K562 (cell line): ENCODE measurements around the gene GPC1. TPM values are rescaled to one million over a fixed set of nuclear protein-coding genes. Genes with fewer than 3 reads are reported as not detected.

Source experiments
- ATAC-seq: fragments of 200-7000 bp; cut with Tn5 transposase; 3 replicates; pipeline ENCODE4 v1.9.1; 2020; ENCODE audit warnings: moderate library complexity
- BruUV-seq: library from RNA; stranded (reverse); fragments of 400-500 nt; replicated peaks from 2 replicates; lab custom pipeline; 2021; lab: Mats Ljungman, UMichigan
- CTCF ChIA-PET: fragments of 300-600 bp; formaldehyde crosslinking; extraction: SDS; loops from one replicate; lab custom pipeline; 2021; ENCODE audit warnings: low intra/inter-chr PET ratio; lab: Yijun Ruan, JAX
- POLR2A ChIA-PET: fragments of 300-600, 350-650 bp; sonication (Branson Sonifier 250); formaldehyde crosslinking; extraction: SDS; loops from one replicate; lab custom pipeline; 2021; ENCODE audit warnings: antibody characterized with exemption, inconsistent platforms; lab: Yijun Ruan, JAX
- DNase-seq, 4 experiments: peaks; one replicate each; pipeline versions ENCODE4 v3.0.0 to v3.0.0-alpha.2; 2011 to 2018; ENCODE audit warnings: low spot score in 3 of 4, mixed read lengths in 3 of 4; ENCODE audit errors: extremely low read depth in 1 of 4
- FAIRE-seq: peaks from 2 replicates; lab custom pipeline; 2011; peaks lifted over from hg19 to GRCh38; lab: Jason Lieb, UNC
- H2AFZ ChIP-seq: 2 replicates; pipeline ENCODE4 v1.6.0; 2011; ENCODE audit warnings: low read depth, low read length, control low read depth, inconsistent platforms
- H3K27ac ChIP-seq: fragments of 200-600 bp; 3 replicates; pipeline ENCODE4 v1.8.0; 2011; ENCODE audit warnings: low read depth, mild to moderate bottlenecking, control low read depth, inconsistent platforms, low read length, moderate library complexity, mixed read lengths; ENCODE audit errors: extremely low read depth
- H3K27me3 ChIP-seq, 2 experiments: fragments of 300-600 bp in 1 of 2; 2 replicates in 1 of 2; 3 replicates in 1 of 2; pipeline versions ENCODE4 v1.6.0 to v1.8.0; 2011; ENCODE audit warnings: inconsistent platforms in 2 of 2, low read length in 2 of 2, mild to moderate bottlenecking in 1 of 2, mixed read lengths in 1 of 2, moderate library complexity in 1 of 2; ENCODE audit not compliant: control insufficient read depth in 2 of 2, insufficient read depth in 2 of 2
- H3K36me3 ChIP-seq: fragments of 300-600 bp; 3 replicates; pipeline ENCODE4 v1.8.0; 2011; ENCODE audit warnings: mild to moderate bottlenecking, low read length, inconsistent platforms; ENCODE audit not compliant: control insufficient read depth, insufficient read depth
- H3K4me1 ChIP-seq, 2 experiments: fragments of 200-600 bp in 1 of 2; replicated peaks in 1 of 2; 2 replicates in 1 of 2; 3 replicates in 1 of 2; pipeline versions ENCODE4 v1.5.1 to v1.8.0; 2011; ENCODE audit warnings: inconsistent platforms in 2 of 2, low read length in 2 of 2, mild to moderate bottlenecking in 1 of 2, mixed read lengths in 1 of 2, moderate library complexity in 1 of 2; ENCODE audit not compliant: control insufficient read depth in 2 of 2, insufficient read depth in 2 of 2
- H3K4me2 ChIP-seq: 2 replicates; pipeline ENCODE4 v1.6.1; 2011; ENCODE audit warnings: low read length, control low read depth, inconsistent platforms, mixed read lengths; ENCODE audit not compliant: insufficient read depth
- H3K4me3 ChIP-seq: fragments of 200-600 bp; sonication (generic), shearing (Covaris generic); 2 replicates; pipeline ENCODE4 v1.5.1; 2016; ENCODE audit warnings: control low read depth, inconsistent platforms
- H3K79me2 ChIP-seq: fragments of 200-600 bp; 3 replicates; pipeline ENCODE4 v1.8.0; 2011; ENCODE audit warnings: low read length, inconsistent platforms; ENCODE audit not compliant: control insufficient read depth, insufficient read depth
- H3K9ac ChIP-seq, 2 experiments: 2 replicates each; pipeline versions ENCODE4 v1.6.0 to v1.6.1; 2011; ENCODE audit warnings: low read depth in 2 of 2, low read length in 2 of 2, control low read depth in 1 of 2, inconsistent platforms in 1 of 2, mild to moderate bottlenecking in 1 of 2, mixed read lengths in 1 of 2; ENCODE audit not compliant: insufficient read depth in 1 of 2
- H3K9me1 ChIP-seq: one replicate; pipeline ENCODE4 v1.6.0; 2011; ENCODE audit warnings: inconsistent platforms, mild to moderate bottlenecking, low read length, moderate library complexity; ENCODE audit not compliant: control insufficient read depth, insufficient read depth
- H3K9me3 ChIP-seq: replicated peaks from 2 replicates; pipeline ENCODE4 v1.5.1; 2011; ENCODE audit warnings: low read depth, low read length, inconsistent platforms; ENCODE audit not compliant: control insufficient read depth, insufficient read depth
- H4K20me1 ChIP-seq: replicated peaks from 2 replicates; pipeline ENCODE4 v1.6.1; 2011; ENCODE audit warnings: low read length, inconsistent platforms, mixed read lengths; ENCODE audit not compliant: control insufficient read depth, insufficient read depth
- CCNT2 ChIP-seq: IDR thresholded peaks from 2 replicates; pipeline ENCODE4 v1.6.1; 2011; ENCODE audit warnings: borderline replicate concordance, low read depth, mild to moderate bottlenecking, moderate library complexity, mixed read lengths, low read length; ENCODE audit not compliant: insufficient read length; ENCODE audit errors: extremely low read depth
- GABPB1 ChIP-seq: sonication (generic); formaldehyde crosslinking; IDR thresholded peaks from 2 replicates; pipeline ENCODE4 v1.8.0; 2022; ENCODE audit warnings: mild to moderate bottlenecking, missing genetic modification reagents
- HMG20A ChIP-seq: fragments of 450-650 bp; formaldehyde crosslinking; conservative IDR thresholded peaks from 2 replicates; pipeline ENCODE4 v1.4.0; 2020; ENCODE audit warnings: mild to moderate bottlenecking, mixed read lengths
- MECOM ChIP-seq: fragments of 250-450 bp; sonication (Bioruptor Pico); IDR thresholded peaks from 2 replicates; pipeline ENCODE4 v1.8.0; 2022; ENCODE audit warnings: inconsistent platforms
- MYC ChIP-seq, 2 experiments: fragments of 250-450 bp in 1 of 2; sonication (Bioruptor Pico) in 1 of 2; IDR thresholded peaks; 2 replicates each; pipeline versions ENCODE4 v1.5.1 to v1.6.1; 2012 to 2021; ENCODE audit warnings: low read depth in 2 of 2, borderline replicate concordance in 1 of 2, improper control_type of control experiment in 1 of 2, low read length in 1 of 2, mild to moderate bottlenecking in 1 of 2, moderate library complexity in 1 of 2
- MYNN ChIP-seq, 2 experiments: sonication (generic); formaldehyde crosslinking in 1 of 2; IDR thresholded peaks; 2 replicates each; pipeline versions ENCODE4 v1.5.0 to v1.6.1; 2016 to 2020; ENCODE audit warnings: antibody characterized with exemption in 1 of 2, missing genetic modification reagents in 1 of 2
- RFX7 ChIP-seq: fragments of 250-450 bp; sonication (Bioruptor Pico); IDR thresholded peaks from 2 replicates; pipeline ENCODE4 v1.5.1; 2021; ENCODE audit warnings: mild to moderate bottlenecking
- SIRT6 ChIP-seq: IDR thresholded peaks from one replicate; pipeline ENCODE4 v1.6.1; 2012; ENCODE audit warnings: low read depth, mild to moderate bottlenecking, control low read depth, inconsistent platforms, low read length, moderate library complexity
- ZC3H11A ChIP-seq: IDR thresholded peaks from 2 replicates; pipeline ENCODE4 v1.6.1; 2012; ENCODE audit warnings: low read depth, low read length, improper control_type of control experiment
- ZNF212 ChIP-seq: fragments of 450-650 bp; formaldehyde crosslinking; IDR thresholded peaks from 2 replicates; pipeline ENCODE4 v1.4.0; 2020; ENCODE audit warnings: mild to moderate bottlenecking
- ZNF316 ChIP-seq: fragments of 450-650 bp; IDR thresholded peaks from 2 replicates; pipeline ENCODE4 v1.6.1; 2016
- ZNF445 ChIP-seq: fragments of 250-450 bp; sonication (Bioruptor Pico); IDR thresholded peaks from 2 replicates; pipeline ENCODE4 v1.4.0; 2020; ENCODE audit warnings: low read depth, mild to moderate bottlenecking, moderate library complexity
- ZNF79 ChIP-seq: fragments of 250-450 bp; sonication (Bioruptor Pico); IDR thresholded peaks from 2 replicates; pipeline ENCODE4 v1.4.0; 2020; ENCODE audit warnings: low read depth, mild to moderate bottlenecking, moderate library complexity
- WGBS: fragments of 100-300 bp; shearing (Covaris generic); methylation state at CpG from one replicate; pipeline ENCODE4 v1.1.6; 2016; ENCODE audit warnings: low coverage, mixed read lengths; ENCODE audit not compliant: insufficient coverage; ENCODE audit errors: missing lambda C conversion rate; 5-methylcytosine and 5-hydroxymethylcytosine counted together
- in situ Hi-C: fragments of 300-500 bp; cut with MboI; formaldehyde crosslinking; loops from 4 replicates; pipeline ENCODE4 v1.15.0; 2018; ENCODE audit warnings: inconsistent platforms, mixed read lengths
- intact Hi-C: fragments of 100-400 bp; cut with micrococcal nuclease; formaldehyde crosslinking; loops from 2 replicates; pipeline ENCODE4 v1.14.2; 2022
- polyA plus RNA-seq, 8 experiments: library from polyadenylated mRNA; depleted of rRNA in 4 of 8; stranded (reverse) in 5 of 8; unstranded in 3 of 8; fragments of >200 nt; fragmentation: Nextera tagmentation in 2 of 8; fragmentation: Illumina TruSeq in 1 of 8; extraction: Ambion mirVana in 2 of 8; extraction: Trizol in 1 of 8; gene quantifications; 2 replicates each; pipeline versions ENCODE4 v1.2.1 to v1.2.3, GENCODE V29; 2011 to 2014; ENCODE audit warnings: inconsistent platforms in 1 of 8, missing spikeins in 1 of 8
- total RNA-seq, 7 experiments: library from RNA; depleted of rRNA in 6 of 7; stranded (reverse); fragments of >200 nt in 6 of 7; fragmentation: Illumina TruSeq in 2 of 7; extraction: Trizol in 2 of 7; gene quantifications; 2 replicates each; pipeline versions ENCODE4 v1.2.1 to v1.2.3, GENCODE V29; 2011 to 2021; ENCODE audit warnings: low replicate concordance in 1 of 7
- TF ChIP-seq, protein P1 (sequence below): sonication (generic); formaldehyde crosslinking; IDR thresholded peaks from 2 replicates; pipeline ENCODE4 v1.8.0; 2023; ENCODE audit warnings: mild to moderate bottlenecking, missing genetic modification reagents

Gene GPC1
- total and polyA plus RNA-seq, 9 of the 15 experiments (the other 6 are each of a cell fraction or from before 2014, with no cell fraction given): 0.07 to 0.82 (median 0.14) TPM; not detected in 3

DNA sequence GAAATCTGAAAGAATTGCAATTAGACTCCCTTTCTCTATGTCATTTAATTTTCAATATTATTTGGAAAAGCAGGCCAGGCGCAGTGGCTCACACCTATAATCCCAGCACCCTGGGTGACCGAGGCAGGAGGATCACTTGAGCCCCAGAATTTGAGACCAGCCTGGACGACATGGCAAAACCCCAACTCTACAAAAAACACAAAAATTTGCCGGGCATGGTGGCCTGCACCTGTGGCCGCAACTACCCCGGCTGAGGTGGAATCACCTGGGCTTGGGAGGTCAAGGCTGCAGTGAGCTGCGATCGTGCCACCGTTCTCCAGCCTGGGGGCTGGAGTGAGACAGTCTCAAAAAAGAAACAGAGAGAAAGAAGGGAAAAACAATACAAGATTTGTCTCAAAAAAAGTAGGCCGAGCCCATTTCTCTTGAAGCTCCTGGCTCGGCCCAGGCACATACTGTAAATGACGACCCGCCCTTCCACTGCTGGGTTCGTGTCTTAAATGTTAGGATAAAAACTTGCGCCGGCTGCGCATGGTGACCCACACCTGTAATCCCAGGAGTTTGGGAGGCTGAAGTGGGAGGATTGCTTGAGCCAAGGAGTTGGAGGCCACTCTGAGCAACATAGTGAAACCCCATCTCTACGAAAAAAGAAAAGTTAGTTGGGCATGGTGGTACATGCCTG is 31.1 kb upstream of the GPC1 start:
- no peak overlapping the region for H3K4me3 ChIP-seq
- in situ Hi-C loops: no loop called here
- H2AFZ ChIP-seq: no peak overlapping the region
- CTCF ChIA-PET: no interaction called here
- H4K20me1 ChIP-seq: no peaks in the 10 kb centered on the region
- H3K4me1 ChIP-seq: no peaks in the 10 kb centered on the region
- H3K27ac ChIP-seq: no peak overlapping the region
- no peak for ATAC-seq
- H3K9me1 ChIP-seq: no peaks in the 10 kb centered on the region
- WGBS: 0% methylated on average over 17 of the region's 18 CpGs
- no peaks in the 10 kb centered on the region for H3K36me3 ChIP-seq
- no peak overlapping the region for H3K4me2 ChIP-seq
- H3K79me2 ChIP-seq: no peaks in the 10 kb centered on the region
- TF ChIP-seq GABPB1 (CRISPR knock-in tag) (no peak), ZNF445 (no peak), HMG20A (no peak)
- TF ChIP-seq, all 486 proteins: peak for 0
- BruUV-seq: no TSS peak
- intact Hi-C loops: no loop called here
- no peak for DNase-seq
- Histone ChIP-seq H3K9ac (no peak overlapping the region), H3K9me3 (no peaks in the 10 kb centered on the region), H3K27me3 (peaks cover 2 to 58% of the 10 kb centered on the region in 2 experiments; a peak in 4 of 5 replicates)
- no peak for FAIRE-seq
- POLR2A ChIA-PET: interaction anchor here (0.5 to 1.0 kb wide), 2 partner anchors 21 to 325 kb away, joined by 3 read pairs; no protein-coding TSS in a partner anchor

DNA sequence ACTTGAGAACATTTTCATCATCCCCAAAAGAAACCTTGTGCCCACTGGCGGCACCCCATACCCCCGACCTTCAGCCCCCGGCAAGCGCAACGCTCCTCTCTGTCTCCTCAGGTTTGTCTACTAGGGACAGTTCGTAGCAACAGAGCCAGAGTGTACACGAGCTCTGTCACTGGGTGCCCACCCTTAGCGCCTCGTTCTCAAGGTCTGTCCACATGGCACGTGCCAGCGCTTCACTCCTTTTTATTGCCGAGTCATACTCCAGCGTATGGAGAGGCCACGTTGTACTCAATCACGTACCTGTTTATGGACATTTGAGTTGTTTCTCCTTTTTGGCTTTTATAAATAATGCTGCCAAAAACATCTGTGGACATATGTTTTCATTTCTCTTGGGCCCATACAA is 30.3 kb upstream of the GPC1 start:
- no peak for ATAC-seq
- no peaks in the 10 kb centered on the region for H3K79me2 ChIP-seq
- WGBS: 2% methylated on average over 10 of the region's 15 CpGs
- no peak for DNase-seq
- no peak overlapping the region for H3K4me3 ChIP-seq
- in situ Hi-C loops: no loop called here
- H2AFZ ChIP-seq: no peak overlapping the region
- no peak overlapping the region for H3K9ac ChIP-seq
- no peaks in the 10 kb centered on the region for H3K9me3 ChIP-seq
- ChIA-PET POLR2A (no interaction called here), CTCF (no interaction called here)
- H3K9me1 ChIP-seq: no peaks in the 10 kb centered on the region
- no peak for FAIRE-seq
- H3K36me3 ChIP-seq: no peaks in the 10 kb centered on the region
- intact Hi-C loops: no loop called here
- no peak overlapping the region for H3K27ac ChIP-seq
- no TSS peak for BruUV-seq
- peaks cover 2 to 51% of the 10 kb centered on the region in 2 experiments; a peak in 4 of 5 replicates for H3K27me3 ChIP-seq
- H3K4me1 ChIP-seq: no peaks in the 10 kb centered on the region
- no peak overlapping the region for H3K4me2 ChIP-seq
- H4K20me1 ChIP-seq: no peaks in the 10 kb centered on the region
- no peak for TF ChIP-seq RFX7 (CRISPR knock-in tag)
- TF ChIP-seq, protein P1, sequence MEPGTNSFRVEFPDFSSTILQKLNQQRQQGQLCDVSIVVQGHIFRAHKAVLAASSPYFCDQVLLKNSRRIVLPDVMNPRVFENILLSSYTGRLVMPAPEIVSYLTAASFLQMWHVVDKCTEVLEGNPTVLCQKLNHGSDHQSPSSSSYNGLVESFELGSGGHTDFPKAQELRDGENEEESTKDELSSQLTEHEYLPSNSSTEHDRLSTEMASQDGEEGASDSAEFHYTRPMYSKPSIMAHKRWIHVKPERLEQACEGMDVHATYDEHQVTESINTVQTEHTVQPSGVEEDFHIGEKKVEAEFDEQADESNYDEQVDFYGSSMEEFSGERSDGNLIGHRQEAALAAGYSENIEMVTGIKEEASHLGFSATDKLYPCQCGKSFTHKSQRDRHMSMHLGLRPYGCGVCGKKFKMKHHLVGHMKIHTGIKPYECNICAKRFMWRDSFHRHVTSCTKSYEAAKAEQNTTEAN (CRISPR knock-in tag): no peak
- no peak for TF ChIP-seq MYNN (IDR thresholded peaks at IDR 0.05)
- no peak for TF ChIP-seq MYNN (CRISPR knock-in tag; IDR thresholded peaks at IDR 0.05)
- TF ChIP-seq ZNF316: no peak
- TF ChIP-seq ZNF212 (CRISPR knock-in tag): no peak
- no peak for TF ChIP-seq ZNF79 (CRISPR knock-in tag)
- TF ChIP-seq MYC (IDR thresholded peaks at IDR 0.05; ENCODE audit: low read depth, low read length): no peak
- TF ChIP-seq MYC (CRISPR knock-in tag; IDR thresholded peaks at IDR 0.05; ENCODE audit: borderline replicate concordance, low read depth): no peak
- TF ChIP-seq MECOM (CRISPR knock-in tag): no peak
- TF ChIP-seq SIRT6: no peak
- TF ChIP-seq ZC3H11A: no peak
- TF ChIP-seq CCNT2: no peak
